Right atrium auricular region (tissue), 2 donors: ENCODE measurements around the gene TIMM13. TPM values are rescaled to one million over a fixed set of nuclear protein-coding genes. Genes with fewer than 3 reads are reported as not detected.

ENCODE experiments used
- DNase-seq: peaks from one replicate; pipeline ENCODE4 v3.0.0-alpha.2; 2019; ENCODE audit warnings: low spot score
- H3K27ac ChIP-seq, 2 donors: fragments of 200-600 bp; sonication (generic); 1 replicate in 1 of 2; 2 replicates in 1 of 2; pipeline ENCODE4 v1.5.1; 2016 to 2019
- H3K27me3 ChIP-seq, 2 donors: fragments of 200-600 bp; sonication (generic); one replicate each; pipeline versions ENCODE4 v1.5.1 to v1.6.0; 2017 to 2019
- H3K36me3 ChIP-seq: fragments of 200-600 bp; sonication (generic); one replicate; pipeline ENCODE4 v1.5.1; 2016
- H3K4me1 ChIP-seq, 2 donors: fragments of 200-600 bp; sonication (generic); one replicate each; pipeline versions ENCODE4 v1.5.1 to v1.6.0; 2017 to 2019
- H3K4me3 ChIP-seq, 2 donors: fragments of 200-600 bp; sonication (generic); 1 replicate in 1 of 2; 2 replicates in 1 of 2; pipeline ENCODE4 v1.5.1; 2017 to 2019; ENCODE audit warnings: mild to moderate bottlenecking in 1 of 2, moderate library complexity in 1 of 2
- H3K9me3 ChIP-seq, 2 donors: fragments of 200-600 bp; sonication (generic); one replicate each; pipeline ENCODE4 v1.5.1; 2019
- total RNA-seq, 2 donors: library from RNA; depleted of rRNA; stranded (reverse); fragments of >200 nt; gene quantifications; one replicate each; pipeline ENCODE4 v1.1.0, GENCODE V29; 2016
- TF ChIP-seq, protein P1 (sequence below), 2 donors: fragments of 200-600 bp; sonication (generic); IDR thresholded peaks; one replicate each; pipeline ENCODE4 v1.5.1; 2019; ENCODE audit warnings: antibody characterized with exemption in 2 of 2

Gene TIMM13
- total RNA-seq, 2 donors from 2014 or later, result 37.1 to 37.2 TPM

DNA sequence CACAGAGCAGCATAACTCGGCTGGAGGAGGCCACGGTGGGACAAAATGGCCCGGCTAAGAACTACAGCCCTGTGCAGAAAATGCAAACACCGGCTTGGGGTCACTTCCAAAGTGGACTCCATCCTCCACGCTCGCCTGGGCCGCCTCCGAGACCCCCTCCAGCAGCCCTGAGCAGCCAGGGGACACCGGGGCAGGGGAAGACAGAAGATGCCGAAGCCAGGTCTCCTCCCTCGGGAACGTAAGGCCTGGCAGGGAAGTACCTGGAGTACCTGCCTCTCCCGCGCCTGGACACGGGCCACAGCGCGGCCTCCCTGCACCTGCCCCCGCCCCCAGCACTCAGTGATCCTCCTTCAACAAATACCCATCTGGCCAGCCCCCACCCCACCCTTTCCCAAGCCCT lies 24.4 kb upstream of the TIMM13 start:
- H3K27ac ChIP-seq, result no peak overlapping the region
- no peaks in the 10 kb centered on the region for H3K9me3 ChIP-seq
- H3K27me3 ChIP-seq, result no peaks in the 10 kb centered on the region
- H3K4me3 ChIP-seq, result no peak overlapping the region
- DNase-seq, result no peak
- peaks cover 0 to 11% of the 10 kb centered on the region in 2 donors for H3K4me1 ChIP-seq
- TF ChIP-seq, protein P1, sequence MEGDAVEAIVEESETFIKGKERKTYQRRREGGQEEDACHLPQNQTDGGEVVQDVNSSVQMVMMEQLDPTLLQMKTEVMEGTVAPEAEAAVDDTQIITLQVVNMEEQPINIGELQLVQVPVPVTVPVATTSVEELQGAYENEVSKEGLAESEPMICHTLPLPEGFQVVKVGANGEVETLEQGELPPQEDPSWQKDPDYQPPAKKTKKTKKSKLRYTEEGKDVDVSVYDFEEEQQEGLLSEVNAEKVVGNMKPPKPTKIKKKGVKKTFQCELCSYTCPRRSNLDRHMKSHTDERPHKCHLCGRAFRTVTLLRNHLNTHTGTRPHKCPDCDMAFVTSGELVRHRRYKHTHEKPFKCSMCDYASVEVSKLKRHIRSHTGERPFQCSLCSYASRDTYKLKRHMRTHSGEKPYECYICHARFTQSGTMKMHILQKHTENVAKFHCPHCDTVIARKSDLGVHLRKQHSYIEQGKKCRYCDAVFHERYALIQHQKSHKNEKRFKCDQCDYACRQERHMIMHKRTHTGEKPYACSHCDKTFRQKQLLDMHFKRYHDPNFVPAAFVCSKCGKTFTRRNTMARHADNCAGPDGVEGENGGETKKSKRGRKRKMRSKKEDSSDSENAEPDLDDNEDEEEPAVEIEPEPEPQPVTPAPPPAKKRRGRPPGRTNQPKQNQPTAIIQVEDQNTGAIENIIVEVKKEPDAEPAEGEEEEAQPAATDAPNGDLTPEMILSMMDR (IDR thresholded peaks at IDR 0.05), result no peak
- H3K36me3 ChIP-seq, result no peaks in the 10 kb centered on the region

DNA sequence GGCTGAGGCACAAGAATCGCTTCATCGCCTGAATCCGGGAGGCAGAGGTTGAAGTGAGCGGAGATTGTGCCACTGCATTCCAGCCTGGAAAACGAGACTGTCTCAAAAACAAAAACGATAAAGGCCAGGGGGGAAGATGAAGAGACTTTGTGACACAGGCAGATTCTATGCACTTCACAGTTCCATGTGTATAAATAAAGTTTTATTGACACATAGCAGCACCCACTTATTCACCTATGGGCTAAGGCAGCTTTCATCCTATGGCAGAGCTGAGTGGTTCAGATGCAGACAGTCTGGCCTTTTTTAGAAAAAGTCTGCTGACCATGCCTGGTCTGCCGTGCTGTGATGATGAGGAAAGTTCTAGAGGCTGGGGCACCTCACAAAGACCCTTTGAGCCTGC lies 23.8 kb upstream of the TIMM13 start:
- Histone ChIP-seq H3K4me1 (peaks cover 0 to 13% of the 10 kb centered on the region in 2 donors), H3K9me3 (no peaks in the 10 kb centered on the region), H3K27ac (no peak overlapping the region), H3K27me3 (no peaks in the 10 kb centered on the region), H3K4me3 (no peak overlapping the region), H3K36me3 (no peaks in the 10 kb centered on the region)
- TF ChIP-seq, protein P1 (IDR thresholded peaks at IDR 0.05), result no peak
- DNase-seq, result no peak

DNA sequence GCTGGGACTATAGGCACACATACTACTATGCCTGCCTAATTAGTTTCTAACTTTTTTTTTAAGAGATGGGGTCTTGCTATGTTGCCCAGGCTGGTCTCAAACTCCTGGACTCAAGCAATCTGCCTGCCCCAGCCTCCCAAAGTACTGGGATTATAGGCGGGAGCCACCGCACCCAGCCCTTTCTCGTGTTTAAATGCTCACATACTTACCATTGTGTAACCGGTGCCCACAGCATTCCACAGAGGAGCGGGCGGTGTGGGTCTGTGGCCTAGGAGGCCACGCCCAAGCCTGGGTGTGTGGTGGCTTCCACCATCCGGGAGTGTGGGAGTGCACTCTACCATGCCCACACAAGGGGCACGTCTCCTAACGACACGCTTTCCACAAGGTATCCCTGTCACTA lies 21.6 kb upstream of the TIMM13 start:
- TF ChIP-seq, protein P1 (IDR thresholded peaks at IDR 0.05), result no peak
- DNase-seq, result no peak
- H3K36me3 ChIP-seq, result peaks cover 9% of the 10 kb centered on the region

DNA sequence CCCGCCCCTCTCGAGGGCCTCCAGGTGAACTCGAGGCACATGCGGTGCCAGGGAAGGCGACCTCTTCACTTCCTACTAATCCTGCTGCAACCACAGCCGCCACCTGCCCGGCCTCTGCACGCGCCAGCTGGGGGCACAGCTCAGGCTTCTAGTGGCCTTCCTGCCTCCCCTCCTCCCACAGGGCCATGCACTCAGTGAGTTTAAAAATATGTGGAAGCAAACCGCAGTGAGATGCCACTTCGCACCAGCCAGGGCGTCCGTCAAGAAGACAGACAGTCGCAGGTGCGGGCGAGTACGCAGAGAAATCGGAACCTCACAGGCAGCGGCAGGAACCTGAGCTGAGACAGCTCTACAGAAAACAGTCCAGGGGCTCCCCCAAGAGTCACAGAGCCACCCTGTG lies 19.0 kb upstream of the TIMM13 start:
- Histone ChIP-seq H3K4me3 (no peak overlapping the region), H3K4me1 (peaks cover 0 to 5% of the 10 kb centered on the region in 2 donors), H3K27me3 (no peaks in the 10 kb centered on the region), H3K36me3 (peaks cover 12% of the 10 kb centered on the region), H3K9me3 (no peaks in the 10 kb centered on the region), H3K27ac (no peak overlapping the region)
- TF ChIP-seq, protein P1 (IDR thresholded peaks at IDR 0.05), result no peak
- DNase-seq, result no peak

More for the DNA sequence above, 21.6 kb upstream of the TIMM13 start:
- Histone ChIP-seq H3K4me1 (peaks cover 0 to 5% of the 10 kb centered on the region in 2 donors), H3K4me3 (no peak overlapping the region), H3K27ac (no peak overlapping the region), H3K9me3 (no peaks in the 10 kb centered on the region), H3K27me3 (no peaks in the 10 kb centered on the region)

DNA sequence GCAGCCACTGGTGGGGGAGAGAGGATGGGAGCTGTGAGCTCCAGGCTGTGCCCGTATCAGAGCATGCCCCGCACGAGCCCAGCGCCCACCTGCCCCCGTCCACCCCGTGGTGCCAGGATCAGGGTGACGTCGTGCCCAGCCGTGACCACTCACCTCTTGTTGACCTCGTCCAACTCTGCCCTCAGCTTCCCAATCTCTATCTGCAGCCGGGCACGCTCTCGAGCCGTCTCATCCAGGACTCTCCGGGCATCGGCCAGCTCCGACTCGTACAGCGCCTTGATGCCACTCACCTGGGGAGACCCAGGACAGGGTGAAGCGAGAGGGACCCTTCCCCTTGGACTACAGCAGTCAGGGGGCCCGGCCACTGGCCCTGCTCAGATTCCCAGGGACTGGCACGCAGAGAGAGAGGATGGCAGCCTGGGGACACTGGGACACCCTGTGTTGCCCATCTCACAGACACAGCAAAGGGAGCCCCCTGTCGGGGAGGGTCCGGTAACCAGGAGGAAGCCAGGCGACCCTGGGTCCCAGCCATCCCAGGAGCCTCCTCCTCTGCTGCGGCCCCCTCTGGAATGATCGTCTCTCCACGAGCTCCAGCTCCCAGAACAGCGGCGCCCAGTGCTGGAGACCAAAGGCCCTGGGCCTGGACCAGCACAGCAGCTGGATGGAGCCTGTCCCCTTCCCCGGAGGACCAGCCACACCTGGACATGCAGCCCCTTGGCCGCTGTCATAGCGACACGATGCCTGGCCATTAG lies 17.0 kb upstream of the TIMM13 start:
- H3K36me3 ChIP-seq, result peaks cover 12% of the 10 kb centered on the region
- H3K4me1 ChIP-seq, result peaks cover 0 to 5% of the 10 kb centered on the region in 2 donors
- no peak overlapping the region for H3K4me3 ChIP-seq
- no peak overlapping the region for H3K27ac ChIP-seq
- DNase-seq, result no peak
- TF ChIP-seq, protein P1 (IDR thresholded peaks at IDR 0.05), result no peak
- no peaks in the 10 kb centered on the region for H3K27me3 ChIP-seq
- no peaks in the 10 kb centered on the region for H3K9me3 ChIP-seq

DNA sequence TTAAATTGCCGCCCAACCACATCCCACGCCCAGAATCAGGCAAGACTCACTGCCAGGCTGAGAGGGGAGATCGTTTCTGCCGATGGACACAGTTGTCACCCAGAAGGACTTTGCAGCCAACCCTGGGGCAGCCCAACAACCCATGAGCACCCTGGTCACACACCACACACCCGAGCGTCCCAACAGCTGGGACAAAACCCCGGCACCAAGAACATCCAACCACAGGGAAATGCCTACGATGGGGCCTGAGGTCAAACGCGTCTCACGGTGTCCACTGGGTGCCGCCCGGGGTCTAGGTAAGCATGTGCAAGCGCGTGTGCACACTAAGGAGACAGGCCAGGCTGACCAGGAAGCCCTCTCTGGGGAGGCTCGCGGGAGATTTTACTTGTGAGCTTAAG lies 16.4 kb upstream of the TIMM13 start:
- Histone ChIP-seq H3K27ac (no peak overlapping the region), H3K27me3 (no peaks in the 10 kb centered on the region), H3K4me1 (peaks cover 0 to 5% of the 10 kb centered on the region in 2 donors), H3K36me3 (peaks cover 12% of the 10 kb centered on the region), H3K9me3 (no peaks in the 10 kb centered on the region), H3K4me3 (no peak overlapping the region)
- no peak for DNase-seq
- TF ChIP-seq, protein P1 (IDR thresholded peaks at IDR 0.05), result no peak
